Trophoblast cell (in vitro differentiated cells and primary cell): ENCODE measurements around the gene TMEM91.

Source experiments
- DNase-seq, 2 donors: peaks; one replicate each; pipeline ENCODE4 v3.0.0-alpha.2; 2016
- H2AFZ ChIP-seq: 2 replicates; pipeline ENCODE4 v1.6.1; 2013; ENCODE audit warnings: low read length, moderate library complexity, mild to moderate bottlenecking; ENCODE audit not compliant: insufficient read depth, poor library complexity
- H2AK5ac ChIP-seq: 2 replicates; pipeline ENCODE4 v1.6.1; 2013; ENCODE audit warnings: mild to moderate bottlenecking, low read length
- H2BK120ac ChIP-seq: 2 replicates; pipeline ENCODE4 v1.6.1; 2013; ENCODE audit warnings: low read length, mild to moderate bottlenecking, moderate library complexity; ENCODE audit not compliant: insufficient read depth, poor library complexity
- H2BK12ac ChIP-seq: 2 replicates; pipeline ENCODE4 v1.6.1; 2013; ENCODE audit warnings: mild to moderate bottlenecking, low read length, moderate library complexity
- H2BK5ac ChIP-seq: 2 replicates; pipeline ENCODE4 v1.6.1; 2013; ENCODE audit warnings: low read length, low read depth, moderate library complexity, mild to moderate bottlenecking; ENCODE audit not compliant: poor library complexity
- H3K14ac ChIP-seq: 2 replicates; pipeline ENCODE4 v1.6.1; 2013; ENCODE audit warnings: mild to moderate bottlenecking, low read length
- H3K18ac ChIP-seq: 2 replicates; pipeline ENCODE4 v1.6.1; 2013; ENCODE audit warnings: mild to moderate bottlenecking, low read length
- H3K23ac ChIP-seq: 2 replicates; pipeline ENCODE4 v1.6.1; 2013; ENCODE audit warnings: low read length
- H3K27ac ChIP-seq: 2 replicates; pipeline ENCODE4 v1.5.1; 2013; ENCODE audit warnings: low read depth, mild to moderate bottlenecking, inconsistent platforms, low read length, moderate library complexity
- H3K27me3 ChIP-seq: 2 replicates; pipeline ENCODE4 v1.6.1; 2013; ENCODE audit warnings: inconsistent platforms, mild to moderate bottlenecking, low read length, moderate library complexity; ENCODE audit not compliant: insufficient read depth
- H3K36me3 ChIP-seq, 2 experiments: 1 replicate in 1 of 2; 2 replicates in 1 of 2; pipeline ENCODE4 v1.6.1; 2013; ENCODE audit warnings: low read length in 2 of 2, mild to moderate bottlenecking in 2 of 2, moderate library complexity in 1 of 2; ENCODE audit not compliant: insufficient read depth in 2 of 2, control insufficient read depth in 1 of 2
- H3K4ac ChIP-seq: 2 replicates; pipeline ENCODE4 v1.6.1; 2013; ENCODE audit warnings: low read depth, mild to moderate bottlenecking, low read length, moderate library complexity
- H3K4me1 ChIP-seq, 2 experiments: 1 replicate in 1 of 2; 2 replicates in 1 of 2; pipeline ENCODE4 v1.6.1; 2013; ENCODE audit warnings: low read length in 2 of 2, mild to moderate bottlenecking in 2 of 2, moderate library complexity in 1 of 2; ENCODE audit not compliant: insufficient read depth in 2 of 2, control insufficient read depth in 1 of 2
- H3K4me2 ChIP-seq: 2 replicates; pipeline ENCODE4 v1.6.1; 2013; ENCODE audit warnings: inconsistent platforms, mild to moderate bottlenecking, low read length, moderate library complexity
- H3K4me3 ChIP-seq: 2 replicates; pipeline ENCODE4 v1.5.1; 2013; ENCODE audit warnings: mild to moderate bottlenecking, low read depth, low read length, inconsistent platforms
- H3K79me1 ChIP-seq: one replicate; pipeline ENCODE4 v1.6.1; 2013; ENCODE audit warnings: low read length
- H3K79me2 ChIP-seq: 2 replicates; pipeline ENCODE4 v1.6.1; 2013; ENCODE audit warnings: low read length, mild to moderate bottlenecking; ENCODE audit not compliant: control insufficient read depth, insufficient read depth, poor library complexity
- H3K9ac ChIP-seq: 2 replicates; pipeline ENCODE4 v1.6.1; 2013; ENCODE audit warnings: mild to moderate bottlenecking, low read length
- H3K9me3 ChIP-seq: 2 replicates; pipeline ENCODE4 v1.6.1; 2013; ENCODE audit warnings: low read depth, mild to moderate bottlenecking, control low read depth, inconsistent platforms, low read length; ENCODE audit not compliant: insufficient read depth
- H4K12ac ChIP-seq: 2 replicates; pipeline ENCODE4 v1.6.1; 2013; ENCODE audit warnings: low read depth, mild to moderate bottlenecking, low read length, moderate library complexity
- H4K8ac ChIP-seq: 2 replicates; pipeline ENCODE4 v1.6.1; 2013; ENCODE audit warnings: low read depth, mild to moderate bottlenecking, low read length, moderate library complexity
- H4K91ac ChIP-seq: one replicate; pipeline ENCODE4 v1.6.1; 2013; ENCODE audit warnings: low read depth, mild to moderate bottlenecking, low read length, moderate library complexity
- WGBS: extraction: QIAGEN DNeasy Blood & Tissue Kit; methylation state at CpG from one replicate; pipeline ENCODE4 v1.1.7; 2013; ENCODE audit warnings: missing lambda C conversion rate; ENCODE audit not compliant: insufficient read length, insufficient coverage; ENCODE audit errors: extremely low coverage; 5-methylcytosine and 5-hydroxymethylcytosine counted together

The TMEM91 gene

DNA sequence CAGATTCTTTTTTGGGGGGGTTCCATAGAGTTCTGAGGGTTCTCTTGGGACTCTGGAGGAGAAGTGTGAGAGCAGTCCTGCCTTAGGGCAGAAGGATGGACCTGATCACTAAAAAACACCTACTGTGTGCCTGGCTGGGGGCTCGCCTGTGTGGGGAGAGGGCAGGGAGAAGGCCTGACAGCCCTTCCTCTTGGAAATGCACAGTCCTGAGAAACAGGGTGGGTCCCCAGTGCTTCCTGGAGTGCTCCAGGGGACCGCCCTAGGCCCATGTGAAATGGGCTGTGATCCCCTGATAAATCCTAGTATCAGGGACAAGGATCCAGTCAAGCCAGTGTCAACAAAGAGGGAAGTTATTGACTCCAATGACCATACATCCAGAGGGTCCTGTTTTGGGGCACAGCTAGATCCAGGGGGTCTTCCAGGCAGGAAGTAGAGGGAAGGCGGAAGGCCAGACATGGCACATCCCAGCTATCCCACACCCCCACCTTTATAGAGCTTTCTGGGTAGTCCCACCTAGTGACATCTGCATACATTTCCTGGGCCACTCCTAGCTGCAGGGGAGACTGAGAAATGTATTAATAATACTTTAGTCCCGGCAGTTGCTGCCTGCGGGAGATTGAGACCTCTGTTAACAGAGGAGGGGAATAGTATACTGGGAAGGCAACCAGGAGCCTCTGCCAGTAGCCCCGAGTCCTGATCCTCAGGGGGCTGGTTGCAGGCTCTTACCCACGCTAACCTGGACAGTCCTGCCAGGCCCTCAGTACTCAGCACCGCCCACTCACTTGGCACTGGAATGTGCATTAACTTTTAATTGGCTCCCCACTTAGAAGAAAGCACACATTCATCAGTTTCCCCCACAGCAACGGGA, 35.0 kb downstream of the TMEM91 start:
- no peak overlapping the region for H4K12ac ChIP-seq
- no peak overlapping the region for H3K27ac ChIP-seq
- no peaks in the 10 kb centered on the region for H3K79me2 ChIP-seq
- no peak overlapping the region for H3K4me3 ChIP-seq
- no peak overlapping the region for H3K4me2 ChIP-seq
- no peak overlapping the region for H3K14ac ChIP-seq
- no peak overlapping the region for H4K8ac ChIP-seq
- no peaks in the 10 kb centered on the region for H3K79me1 ChIP-seq
- H3K4ac ChIP-seq: no peak overlapping the region
- H4K91ac ChIP-seq: no peak overlapping the region
- H2BK120ac ChIP-seq: no peak overlapping the region
- peaks cover 5 to 8% of the 10 kb centered on the region in 2 experiments for H3K4me1 ChIP-seq
- H3K27me3 ChIP-seq: no peaks in the 10 kb centered on the region
- H2AFZ ChIP-seq: no peak overlapping the region
- H3K23ac ChIP-seq: no peak overlapping the region
- no CpG with 5 or more reads among the region's 9 CpGs for WGBS
- no peak overlapping the region for H2BK12ac ChIP-seq
- no peak overlapping the region for H2AK5ac ChIP-seq
- H2BK5ac ChIP-seq: no peak overlapping the region
- H3K9me3 ChIP-seq: peaks cover 3% of the 10 kb centered on the region
- H3K9ac ChIP-seq: no peak overlapping the region
- no peak for DNase-seq
- no peak overlapping the region for H3K18ac ChIP-seq
- H3K36me3 ChIP-seq: peaks cover 17 to 21% of the 10 kb centered on the region in 2 experiments

DNA sequence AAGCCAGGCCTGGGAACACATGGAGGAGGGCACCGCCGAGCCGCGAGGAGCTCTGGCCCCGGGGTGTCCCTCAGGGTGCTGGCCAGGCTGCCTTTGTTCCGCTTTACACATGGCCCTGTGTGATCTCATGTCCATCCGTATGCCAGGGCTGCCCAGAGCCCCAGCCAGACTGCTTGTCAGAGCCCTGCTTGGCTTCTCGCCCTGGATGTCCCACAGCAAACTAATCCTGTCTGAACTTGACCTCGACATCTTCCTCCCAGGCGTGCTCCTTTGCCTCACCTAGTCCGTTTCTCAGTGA, 35.6 kb downstream of the TMEM91 start:
- Histone ChIP-seq H3K27me3 (no peaks in the 10 kb centered on the region), H2BK12ac (no peak overlapping the region), H3K18ac (no peak overlapping the region), H2AK5ac (no peak overlapping the region), H3K9me3 (peaks cover 3% of the 10 kb centered on the region), H3K9ac (no peak overlapping the region), H3K79me1 (no peaks in the 10 kb centered on the region), H3K27ac (no peak overlapping the region), H4K8ac (no peak overlapping the region), H3K23ac (no peak overlapping the region), H2BK120ac (no peak overlapping the region), H3K4me1 (peaks cover 5 to 8% of the 10 kb centered on the region in 2 experiments), H3K36me3 (peaks cover 17 to 21% of the 10 kb centered on the region in 2 experiments), H3K4ac (no peak overlapping the region), H3K79me2 (no peaks in the 10 kb centered on the region), H2BK5ac (no peak overlapping the region), H4K12ac (no peak overlapping the region), H2AFZ (no peak overlapping the region), H3K4me3 (no peak overlapping the region), H4K91ac (no peak overlapping the region), H3K4me2 (no peak overlapping the region), H3K14ac (no peak overlapping the region)
- DNase-seq: no peak
- WGBS: no CpG with 5 or more reads among the region's 11 CpGs

DNA sequence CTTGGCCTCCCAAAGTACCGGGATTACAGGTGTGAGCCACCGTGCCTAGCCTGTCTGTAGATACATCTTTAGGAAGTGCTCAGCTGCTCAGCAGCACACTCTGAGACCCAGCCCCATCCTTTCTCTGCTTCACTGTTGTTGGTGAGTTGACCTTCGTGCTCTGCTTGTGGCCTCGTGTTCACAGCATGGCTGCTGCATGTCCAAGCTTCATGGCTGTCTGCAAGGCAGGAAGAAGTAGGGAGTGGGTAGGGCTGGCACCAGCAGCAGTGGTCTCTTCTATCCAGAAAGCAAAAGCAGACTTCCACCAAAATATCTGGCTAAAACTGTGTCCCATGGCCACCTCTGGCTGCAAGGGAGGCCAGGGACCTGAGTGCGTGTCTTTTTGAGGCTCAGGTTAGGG, 36.6 kb downstream of the TMEM91 start:
- WGBS: no CpG with 5 or more reads among the region's 5 CpGs
- Histone ChIP-seq H3K23ac (no peak overlapping the region), H2AK5ac (no peak overlapping the region), H4K8ac (no peak overlapping the region), H3K36me3 (peaks cover 19 to 21% of the 10 kb centered on the region in 2 experiments), H3K4me1 (peaks cover 5 to 8% of the 10 kb centered on the region in 2 experiments), H3K27me3 (no peaks in the 10 kb centered on the region), H3K18ac (no peak overlapping the region), H4K12ac (no peak overlapping the region), H2BK12ac (no peak overlapping the region), H3K9me3 (peaks cover 3% of the 10 kb centered on the region), H3K14ac (no peak overlapping the region), H2BK5ac (no peak overlapping the region), H3K79me2 (no peaks in the 10 kb centered on the region), H2BK120ac (no peak overlapping the region), H3K4ac (no peak overlapping the region), H3K4me3 (no peak overlapping the region), H3K9ac (no peak overlapping the region), H2AFZ (no peak overlapping the region), H3K79me1 (no peaks in the 10 kb centered on the region), H4K91ac (no peak overlapping the region), H3K27ac (no peak overlapping the region), H3K4me2 (no peak overlapping the region)
- DNase-seq: no peak

DNA sequence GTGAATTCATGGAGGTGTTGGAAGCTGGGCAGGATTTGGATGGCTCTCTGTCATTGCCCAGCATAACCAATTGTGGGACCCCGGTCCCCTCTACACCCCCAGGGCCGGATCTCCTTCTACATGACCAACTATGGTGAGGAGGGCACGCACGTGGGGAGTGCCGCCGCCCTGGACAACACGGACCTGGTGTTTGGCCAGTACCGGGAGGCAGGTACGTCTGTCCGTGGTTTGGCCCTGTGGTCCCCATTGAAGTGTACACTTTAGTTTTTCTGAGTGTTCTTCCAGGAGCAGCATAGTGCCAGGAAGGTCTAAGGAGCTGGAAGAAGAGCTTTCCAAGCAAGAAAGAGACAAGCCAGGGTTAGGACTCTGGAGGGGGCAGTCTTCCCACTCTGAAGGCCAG, 37.6 kb downstream of the TMEM91 start:
- Histone ChIP-seq H3K4me2 (no peak overlapping the region), H3K36me3 (peaks cover 23% of the 10 kb centered on the region in 2 experiments), H3K14ac (no peak overlapping the region), H3K4me3 (no peak overlapping the region), H2AK5ac (no peak overlapping the region), H3K9ac (no peak overlapping the region), H2BK12ac (no peak overlapping the region), H2BK120ac (no peak overlapping the region), H3K27ac (no peak overlapping the region), H3K27me3 (no peaks in the 10 kb centered on the region), H3K4me1 (peaks cover 3 to 6% of the 10 kb centered on the region in 2 experiments), H3K79me1 (no peaks in the 10 kb centered on the region), H2AFZ (no peak overlapping the region), H3K9me3 (peaks cover 3% of the 10 kb centered on the region), H3K18ac (no peak overlapping the region), H3K79me2 (no peaks in the 10 kb centered on the region), H2BK5ac (no peak overlapping the region), H4K8ac (no peak overlapping the region), H4K12ac (no peak overlapping the region), H4K91ac (no peak overlapping the region), H3K4ac (no peak overlapping the region), H3K23ac (no peak overlapping the region)
- WGBS: no CpG with 5 or more reads among the region's 10 CpGs
- no peak for DNase-seq
